Caco-2 (cell line): ENCODE data around the gene ZNF341. TPM values are rescaled to one million over a fixed set of nuclear protein-coding genes. Genes with fewer than 3 reads are reported as not detected.

Experiments
- BruUV-seq: library from RNA; stranded (reverse); fragments of 400-500 nt; replicated peaks from 2 replicates; lab custom pipeline; 2021; lab: Mats Ljungman, UMichigan
- CTCF ChIA-PET: fragments of 300-600 bp; sonication (Branson Sonifier 250); formaldehyde crosslinking; loops from one replicate; lab custom pipeline; 2022; ENCODE audit warnings: antibody characterized with exemption; lab: Charles Lee
- POLR2A ChIA-PET: fragments of 300-600 bp; sonication (Branson Sonifier 250); formaldehyde crosslinking; loops from one replicate; lab custom pipeline; 2022; ENCODE audit warnings: antibody characterized with exemption; lab: Charles Lee
- DNase-seq, 2 experiments: peaks; one replicate each; pipeline versions ENCODE4 v3.0.0 to v3.0.0-alpha.2; 2020 to 2022
- H3K27me3 ChIP-seq: replicated peaks from 2 replicates; pipeline ENCODE4 v1.6.0; 2011; ENCODE audit warnings: low read length; ENCODE audit not compliant: control insufficient read depth, insufficient read depth
- H3K36me3 ChIP-seq: 2 replicates; pipeline ENCODE4 v1.5.1; 2011; ENCODE audit warnings: low read length; ENCODE audit not compliant: control insufficient read depth, insufficient read depth
- H3K4me1 ChIP-seq: fragments of 250-450 bp; sonication (Bioruptor Pico); 2 replicates; pipeline ENCODE4 v1.5.1; 2020; ENCODE audit warnings: mild to moderate bottlenecking
- H3K4me3 ChIP-seq: 2 replicates; pipeline ENCODE4 v1.5.1; 2011; ENCODE audit warnings: low read depth, mild to moderate bottlenecking, control low read depth, low read length
- H3K9me3 ChIP-seq: fragments of 250-450 bp; sonication (Bioruptor Pico); 2 replicates; pipeline ENCODE4 v1.5.1; 2020; ENCODE audit warnings: mild to moderate bottlenecking, moderate library complexity
- H3K27ac Mint-ChIP-seq: one replicate; pipeline ENCODE4 v1.8.0; 2022; ENCODE audit warnings: mixed read lengths; ENCODE audit not compliant: unreplicated experiment
- H3K27me3 Mint-ChIP-seq: one replicate; pipeline ENCODE4 v1.8.0; 2022; ENCODE audit warnings: mixed read lengths; ENCODE audit not compliant: insufficient read depth, unreplicated experiment
- H3K36me3 Mint-ChIP-seq: one replicate; pipeline ENCODE4 v1.8.0; 2022; ENCODE audit warnings: mild to moderate bottlenecking, mixed read lengths; ENCODE audit not compliant: insufficient read depth, unreplicated experiment
- H3K4me1 Mint-ChIP-seq: one replicate; pipeline ENCODE4 v1.8.0; 2022; ENCODE audit warnings: low read depth, mixed read lengths; ENCODE audit not compliant: unreplicated experiment
- H3K4me3 Mint-ChIP-seq: one replicate; pipeline ENCODE4 v1.8.0; 2022; ENCODE audit warnings: mild to moderate bottlenecking, moderate library complexity, mixed read lengths; ENCODE audit not compliant: unreplicated experiment
- H3K9me3 Mint-ChIP-seq: one replicate; pipeline ENCODE4 v1.8.0; 2022; ENCODE audit warnings: mixed read lengths; ENCODE audit not compliant: unreplicated experiment
- CTCF ChIP-seq, 2 experiments: fragments of 200-600 bp in 1 of 2; IDR thresholded peaks; 1 replicate in 1 of 2; 2 replicates in 1 of 2; pipeline versions ENCODE4 v1.5.1 to v1.8.0; 2011 to 2022; ENCODE audit warnings: antibody characterized with exemption in 1 of 2, control low read depth in 1 of 2, inconsistent platforms in 1 of 2, low read depth in 1 of 2, low read length in 1 of 2, mild to moderate bottlenecking in 1 of 2, moderate library complexity in 1 of 2; ENCODE audit not compliant: insufficient read depth in 1 of 2, severe bottlenecking in 1 of 2, unreplicated experiment in 1 of 2
- intact Hi-C: fragments of 100-400 bp; cut with micrococcal nuclease; formaldehyde crosslinking; loops from one replicate; pipeline ENCODE4 v1.10.0; 2022; ENCODE audit not compliant: unreplicated experiment
- total RNA-seq: library from RNA; stranded (reverse); gene quantifications from 2 replicates; pipeline ENCODE4 v1.2.3, GENCODE V29; 2022

The ZNF341 gene
- total RNA-seq, 1 experiment from 2014 or later = 2.9 TPM

- H3K4me1 ChIP-seq = peaks cover 19% of the 10 kb centered on the region
- peak overlapping the region; percentile 34 for H3K27ac Mint-ChIP-seq
- intact Hi-C loops = loop anchor here (1.0 to 5.0 kb wide), 3 partner anchors 14 to 272 kb away; partner anchors contain the start of genes CHMP4B and RALY
Measured at GRCh38 chr20:33796907-33797544, 65.2 kb downstream of the ZNF341 start.

GRCh38 chr20:33798444-33798843, 66.6 kb downstream of the ZNF341 start:
- ChIA-PET POLR2A (no interaction called here), CTCF (interaction anchor here (0.7 kb wide), 1 partner anchor 270 kb away, joined by 3 read pairs; no protein-coding TSS in a partner anchor)
- no peak overlapping the region for H3K4me3 Mint-ChIP-seq
- intact Hi-C loops = loop anchor here (5.0 kb wide), 1 partner anchor 194 kb away; the partner anchor contains the start of gene RALY
- H3K4me1 Mint-ChIP-seq = peaks cover 21% of the 10 kb centered on the region
- Histone ChIP-seq H3K4me1 (peaks cover 19% of the 10 kb centered on the region), H3K36me3 (no peaks in the 10 kb centered on the region), H3K27me3 (no peaks in the 10 kb centered on the region), H3K4me3 (no peak overlapping the region), H3K9me3 (peaks cover 5% of the 10 kb centered on the region; the same call in 1 of the 2 replicates)
- H3K27ac Mint-ChIP-seq = no peak overlapping the region
- H3K27me3 Mint-ChIP-seq = no peaks in the 10 kb centered on the region
- peaks cover 6% of the 10 kb centered on the region for H3K36me3 Mint-ChIP-seq
- no peak for TF ChIP-seq CTCF (IDR thresholded peaks at IDR 0.05; ENCODE audit: insufficient read depth in 1 of 2, low read depth in 1 of 2, low read length in 1 of 2, severe bottlenecking in 1 of 2, unreplicated experiment in 1 of 2)
- H3K9me3 Mint-ChIP-seq = no peaks in the 10 kb centered on the region
- peak in 1 of 2 experiments; percentile 36 for DNase-seq
- no TSS peak for BruUV-seq

More at GRCh38 chr20:33796907-33797544, 65.2 kb downstream of the ZNF341 start:
- CTCF ChIA-PET = no interaction called here
- Histone ChIP-seq H3K9me3 (peaks cover 5% of the 10 kb centered on the region; the same call in 1 of the 2 replicates), H3K27me3 (no peaks in the 10 kb centered on the region), H3K36me3 (no peaks in the 10 kb centered on the region), H3K4me3 (no peak overlapping the region)
- POLR2A ChIA-PET = interaction anchor here (1.0 kb wide), 1 partner anchor 14 kb away, joined by 3 read pairs; the partner anchor contains the start of gene CHMP4B
- Mint-ChIP-seq H3K27me3 (no peaks in the 10 kb centered on the region), H3K4me3 (no peak overlapping the region), H3K36me3 (peaks cover 6% of the 10 kb centered on the region), H3K9me3 (no peaks in the 10 kb centered on the region), H3K4me1 (peaks cover 21% of the 10 kb centered on the region)
- TF ChIP-seq CTCF (IDR thresholded peaks at IDR 0.05; ENCODE audit: insufficient read depth in 1 of 2, low read depth in 1 of 2, low read length in 1 of 2, severe bottlenecking in 1 of 2, unreplicated experiment in 1 of 2) = no peak
- DNase-seq = no peak
- BruUV-seq = no TSS peak

GRCh38 chr20:33803921-33804337, 72.1 kb downstream of the ZNF341 start:
- Mint-ChIP-seq H3K4me1 (no peaks in the 10 kb centered on the region), H3K27me3 (peaks cover 3% of the 10 kb centered on the region), H3K27ac (no peak overlapping the region), H3K36me3 (no peaks in the 10 kb centered on the region), H3K4me3 (no peak overlapping the region), H3K9me3 (no peaks in the 10 kb centered on the region)
- POLR2A ChIA-PET = no interaction called here
- intact Hi-C loops = no loop called here
- H3K27me3 ChIP-seq = no peaks in the 10 kb centered on the region
- H3K4me3 ChIP-seq = no peak overlapping the region
- H3K9me3 ChIP-seq = peaks cover 5% of the 10 kb centered on the region; the same call in 1 of the 2 replicates
- no TSS peak for BruUV-seq
- no peak for DNase-seq
- H3K4me1 ChIP-seq = no peaks in the 10 kb centered on the region
- H3K36me3 ChIP-seq = no peaks in the 10 kb centered on the region
- no peak for TF ChIP-seq CTCF (IDR thresholded peaks at IDR 0.05; ENCODE audit: insufficient read depth in 1 of 2, low read depth in 1 of 2, low read length in 1 of 2, severe bottlenecking in 1 of 2, unreplicated experiment in 1 of 2)
- CTCF ChIA-PET = no interaction called here
